Endodermal cell (in vitro differentiated cells): ENCODE measurements around the gene SELENOH. TPM values are rescaled to one million over a fixed set of nuclear protein-coding genes. Genes with fewer than 3 reads are reported as not detected.
A peak's percentile ranks its signal among the peaks of the same experiment; 100 is the strongest.

Source experiments
- DNase-seq: peaks from one replicate; pipeline ENCODE4 v3.0.0-alpha.2; 2017
- H3K27ac ChIP-seq: 2 replicates; pipeline ENCODE4 v1.5.1; 2013; ENCODE audit warnings: mild to moderate bottlenecking, low read depth, low read length, moderate library complexity
- H3K27me3 ChIP-seq: 2 replicates; pipeline ENCODE4 v1.6.1; 2013; ENCODE audit warnings: mild to moderate bottlenecking, low read length, moderate library complexity; ENCODE audit not compliant: insufficient read depth, control insufficient read depth, poor library complexity, severe bottlenecking
- H3K36me3 ChIP-seq: 2 replicates; pipeline ENCODE4 v1.7.0; 2013; ENCODE audit warnings: mild to moderate bottlenecking, low read length, moderate library complexity; ENCODE audit not compliant: control insufficient read depth, insufficient read depth
- H3K4me1 ChIP-seq: one replicate; pipeline ENCODE4 v1.7.0; 2013; ENCODE audit warnings: low read length; ENCODE audit not compliant: control insufficient read depth, insufficient read depth
- H3K4me3 ChIP-seq: 2 replicates; pipeline ENCODE4 v1.5.1; 2013; ENCODE audit warnings: mild to moderate bottlenecking, low read length, moderate library complexity
- H3K9ac ChIP-seq: 2 replicates; pipeline ENCODE4 v1.6.1; 2013; ENCODE audit warnings: mild to moderate bottlenecking, low read length, moderate library complexity; ENCODE audit not compliant: poor library complexity, severe bottlenecking; ENCODE audit errors: extremely low read depth
- H3K9me3 ChIP-seq: 2 replicates; pipeline ENCODE4 v1.6.1; 2013; ENCODE audit warnings: mild to moderate bottlenecking, low read length, moderate library complexity; ENCODE audit not compliant: control insufficient read depth
- H3K27ac Mint-ChIP-seq: 2 replicates; pipeline ENCODE4 v1.8.0; 2020; ENCODE audit warnings: mixed read lengths
- H3K27me3 Mint-ChIP-seq: 2 replicates; pipeline ENCODE4 v1.8.0; 2021; ENCODE audit warnings: mild to moderate bottlenecking, mixed read lengths; ENCODE audit not compliant: insufficient read depth
- H3K36me3 Mint-ChIP-seq: 2 replicates; pipeline ENCODE4 v1.8.0; 2020; ENCODE audit warnings: low read depth, mixed read lengths
- H3K4me1 Mint-ChIP-seq: 2 replicates; pipeline ENCODE4 v1.8.0; 2020; ENCODE audit warnings: mixed read lengths
- H3K4me3 Mint-ChIP-seq: 2 replicates; pipeline ENCODE4 v1.8.0; 2020; ENCODE audit warnings: mild to moderate bottlenecking, moderate library complexity, mixed read lengths
- H3K9me3 Mint-ChIP-seq: 2 replicates; pipeline ENCODE4 v1.8.0; 2020; ENCODE audit warnings: mild to moderate bottlenecking, mixed read lengths
- WGBS, 2 experiments: methylation state at CpG; one replicate each; pipeline versions ENCODE4 v1.1.5 to v1.1.7; 2013; ENCODE audit warnings: missing lambda C conversion rate in 2 of 2, mixed read lengths in 1 of 2; ENCODE audit not compliant: insufficient coverage in 1 of 2, insufficient read length in 1 of 2; 5-methylcytosine and 5-hydroxymethylcytosine counted together
- total RNA-seq, 2 donors: library from RNA; stranded (reverse); fragmentation: NEBNext Ultra II Directional in 1 of 2; extraction: Animal tissue kit (Norgen Biotek cat#: 25700) in 1 of 2; gene quantifications; 2 replicates in 1 of 2; 3 replicates in 1 of 2; pipeline ENCODE4 v1.2.1, GENCODE V29; 2021
- TF ChIP-seq, protein P1 (sequence below): fragments of 200-600 bp; sonication (generic); conservative IDR thresholded peaks from 2 replicates; pipeline ENCODE4 v1.5.0; 2021; ENCODE audit warnings: antibody characterized with exemption, mild to moderate bottlenecking

Gene SELENOH
- total RNA-seq, 2 donors from 2014 or later, result 213 to 226 TPM

DNA sequence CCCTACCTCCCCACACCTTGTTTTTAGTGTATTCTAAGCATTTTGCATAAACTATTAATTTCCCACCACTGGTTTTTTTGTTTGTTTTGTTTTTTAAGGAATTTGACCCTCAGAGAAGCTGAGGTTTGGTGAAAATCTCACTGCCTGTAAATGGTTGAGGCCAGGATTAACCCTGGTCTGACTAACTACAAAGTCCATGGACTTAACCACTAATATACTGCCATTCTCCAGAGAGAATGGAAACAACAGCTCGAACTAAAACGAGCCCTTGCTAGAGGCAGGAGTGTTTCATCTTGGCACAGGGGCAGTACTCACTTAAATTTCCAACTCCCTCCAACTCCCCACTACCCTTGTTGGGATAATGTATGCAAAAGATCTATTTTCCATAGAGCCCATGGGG, 23.3 kb downstream of the SELENOH start:
- H3K27me3 Mint-ChIP-seq, result no peaks in the 10 kb centered on the region
- no peaks in the 10 kb centered on the region for H3K9me3 Mint-ChIP-seq
- Histone ChIP-seq H3K27me3 (no peaks in the 10 kb centered on the region), H3K9ac (peak overlapping the region; percentile 96), H3K36me3 (peaks cover 6% of the 10 kb centered on the region), H3K27ac (no peak overlapping the region), H3K4me3 (peak overlapping the region; percentile 90), H3K4me1 (no peaks in the 10 kb centered on the region), H3K9me3 (no peaks in the 10 kb centered on the region)
- peak overlapping the region; percentile 77 for H3K27ac Mint-ChIP-seq
- peaks cover 32% of the 10 kb centered on the region for H3K4me1 Mint-ChIP-seq
- H3K36me3 Mint-ChIP-seq, result peaks cover 17% of the 10 kb centered on the region
- no peak for DNase-seq
- peak overlapping the region; percentile 85 for H3K4me3 Mint-ChIP-seq
- TF ChIP-seq, protein P1, sequence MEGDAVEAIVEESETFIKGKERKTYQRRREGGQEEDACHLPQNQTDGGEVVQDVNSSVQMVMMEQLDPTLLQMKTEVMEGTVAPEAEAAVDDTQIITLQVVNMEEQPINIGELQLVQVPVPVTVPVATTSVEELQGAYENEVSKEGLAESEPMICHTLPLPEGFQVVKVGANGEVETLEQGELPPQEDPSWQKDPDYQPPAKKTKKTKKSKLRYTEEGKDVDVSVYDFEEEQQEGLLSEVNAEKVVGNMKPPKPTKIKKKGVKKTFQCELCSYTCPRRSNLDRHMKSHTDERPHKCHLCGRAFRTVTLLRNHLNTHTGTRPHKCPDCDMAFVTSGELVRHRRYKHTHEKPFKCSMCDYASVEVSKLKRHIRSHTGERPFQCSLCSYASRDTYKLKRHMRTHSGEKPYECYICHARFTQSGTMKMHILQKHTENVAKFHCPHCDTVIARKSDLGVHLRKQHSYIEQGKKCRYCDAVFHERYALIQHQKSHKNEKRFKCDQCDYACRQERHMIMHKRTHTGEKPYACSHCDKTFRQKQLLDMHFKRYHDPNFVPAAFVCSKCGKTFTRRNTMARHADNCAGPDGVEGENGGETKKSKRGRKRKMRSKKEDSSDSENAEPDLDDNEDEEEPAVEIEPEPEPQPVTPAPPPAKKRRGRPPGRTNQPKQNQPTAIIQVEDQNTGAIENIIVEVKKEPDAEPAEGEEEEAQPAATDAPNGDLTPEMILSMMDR, result no peak
- WGBS, 2 experiments, result 40 to 44% methylated on average over 1 to 2 of the region's 2 CpGs

DNA sequence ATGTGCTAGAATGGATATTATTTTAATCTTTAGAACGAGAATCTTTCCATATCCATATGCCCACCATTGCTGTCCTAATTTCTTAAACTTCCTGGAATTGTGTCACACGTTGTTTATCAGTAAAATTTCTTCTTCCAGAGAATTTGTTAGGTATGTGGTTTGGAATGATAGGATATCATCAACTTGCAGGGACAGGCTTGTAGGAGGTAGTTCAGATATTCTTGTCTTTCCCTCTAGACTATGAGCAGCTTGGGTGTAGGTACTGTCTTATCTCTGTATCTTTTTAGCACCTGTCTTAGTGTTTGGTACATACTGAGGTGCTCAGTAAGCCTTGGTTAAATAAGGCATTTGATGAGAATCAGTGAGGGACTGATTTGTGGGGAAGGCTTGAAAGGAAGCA, 23.7 kb downstream of the SELENOH start:
- H3K4me1 ChIP-seq, result no peaks in the 10 kb centered on the region
- Mint-ChIP-seq H3K27me3 (no peaks in the 10 kb centered on the region), H3K4me3 (peak overlapping the region; percentile 85), H3K36me3 (peaks cover 20% of the 10 kb centered on the region), H3K4me1 (peaks cover 32% of the 10 kb centered on the region), H3K9me3 (no peaks in the 10 kb centered on the region), H3K27ac (no peak overlapping the region)
- no peaks in the 10 kb centered on the region for H3K27me3 ChIP-seq
- H3K9me3 ChIP-seq, result no peaks in the 10 kb centered on the region
- H3K9ac ChIP-seq, result peak overlapping the region; percentile 3
- no peak overlapping the region for H3K27ac ChIP-seq
- no peak for DNase-seq
- TF ChIP-seq, protein P1, result no peak
- H3K36me3 ChIP-seq, result peaks cover 6% of the 10 kb centered on the region
- WGBS, 2 experiments, result 50 to 80% methylated on average over 1 of the region's 2 CpGs
- H3K4me3 ChIP-seq, result peak overlapping the region; percentile 90

DNA sequence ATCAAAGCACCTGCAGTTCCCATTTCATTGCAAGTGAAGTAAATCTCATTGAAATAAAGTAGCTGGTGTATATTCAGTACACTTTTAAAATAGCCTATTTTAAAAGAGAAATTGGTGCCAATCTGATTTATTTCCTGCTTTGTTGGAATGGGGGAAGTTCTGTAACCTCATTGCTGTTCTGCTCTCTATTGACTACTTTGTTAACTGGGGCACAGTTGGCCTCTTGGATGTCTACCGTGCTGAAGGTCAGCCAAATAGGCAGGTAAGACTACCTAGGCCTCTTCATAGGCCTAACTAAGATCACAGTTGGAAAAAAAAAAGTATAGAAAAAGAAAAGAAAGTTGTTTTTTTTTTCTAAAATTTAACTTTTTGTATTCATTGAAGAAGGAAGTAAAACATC, 29.5 kb downstream of the SELENOH start:
- TF ChIP-seq, protein P1, result no peak
- no peak overlapping the region for H3K27ac ChIP-seq

More for the DNA sequence above, 29.5 kb downstream of the SELENOH start:
- DNase-seq, result no peak
- Mint-ChIP-seq H3K27me3 (no peaks in the 10 kb centered on the region), H3K4me3 (no peak overlapping the region), H3K36me3 (peaks cover 35% of the 10 kb centered on the region), H3K9me3 (no peaks in the 10 kb centered on the region), H3K4me1 (peaks cover 37% of the 10 kb centered on the region), H3K27ac (peak overlapping the region; percentile 70)
- Histone ChIP-seq H3K36me3 (peaks cover 30% of the 10 kb centered on the region), H3K27me3 (no peaks in the 10 kb centered on the region), H3K4me1 (peaks cover 10% of the 10 kb centered on the region), H3K4me3 (no peak overlapping the region), H3K9ac (no peak overlapping the region), H3K9me3 (no peaks in the 10 kb centered on the region)
- 100% methylated on average over 1 of the region's 1 CpG; no CpG with 5 or more reads in 1 of the 2 experiments for WGBS, 2 experiments
